HL-60 (cell line): ENCODE results near the gene BMERB1.

ENCODE experiments used
- CTCF ChIP-seq: IDR thresholded peaks from one replicate; pipeline ENCODE4 v1.5.1; 2011; ENCODE audit warnings: low read length, control low read depth, inconsistent platforms; ENCODE audit not compliant: insufficient read depth
- POLR2AphosphoS5 ChIP-seq: IDR thresholded peaks from 2 replicates; pipeline ENCODE4 v1.6.1; 2012; ENCODE audit warnings: low read depth
- REST ChIP-seq: IDR thresholded peaks from 2 replicates; pipeline ENCODE4 v1.6.1; 2012; ENCODE audit warnings: low read depth; ENCODE audit not compliant: insufficient replicate concordance
- SPI1 ChIP-seq: IDR thresholded peaks from 2 replicates; pipeline ENCODE4 v1.6.1; 2012; ENCODE audit warnings: low read depth, mild to moderate bottlenecking, borderline replicate concordance

- TF ChIP-seq CTCF = no peak
- no peak for TF ChIP-seq POLR2AphosphoS5
- TF ChIP-seq REST = no peak
- no peak for TF ChIP-seq SPI1
Observed at GRCh38 chr16:15529673-15530072, 95.3 kb downstream of the BMERB1 start.
